HPDE6-E6E7 (cell line): ENCODE measurements around the gene TENT4B.

Experiments
- DNase-seq: peaks from one replicate; pipeline ENCODE4 v3.0.0; 2011; ENCODE audit warnings: missing footprints; ENCODE audit errors: extremely low spot score

The TENT4B gene

GRCh38 chr16:50271148-50272041 lies 118.3 kb downstream of the TENT4B start:
- no peak for DNase-seq

- DNase-seq: no peak
These were observed 119.0 kb downstream of the TENT4B start for GRCh38 chr16:50272111-50272571.

GRCh38 chr16:50272687-50273381 lies 119.7 kb downstream of the TENT4B start:
- DNase-seq: no peak

GRCh38 chr16:50273382-50273690 lies 120.2 kb downstream of the TENT4B start:
- no peak for DNase-seq

- no peak for DNase-seq
These were observed 120.8 kb downstream of the TENT4B start for GRCh38 chr16:50273888-50274325.

- DNase-seq: no peak
These were observed 121.4 kb downstream of the TENT4B start for GRCh38 chr16:50274326-50275097.

- DNase-seq: no peak
These were observed 122.0 kb downstream of the TENT4B start for GRCh38 chr16:50275098-50275415.

- no peak for DNase-seq
These were observed 122.6 kb downstream of the TENT4B start for GRCh38 chr16:50275428-50276325.

- no peak for DNase-seq
These were observed 123.2 kb downstream of the TENT4B start for GRCh38 chr16:50276326-50276640.

GRCh38 chr16:50276801-50277555 lies 123.9 kb downstream of the TENT4B start:
- no peak for DNase-seq

- DNase-seq: no peak
These were observed 125.1 kb downstream of the TENT4B start for GRCh38 chr16:50278251-50278650.

GRCh38 chr16:50279504-50279865 lies 126.4 kb downstream of the TENT4B start:
- DNase-seq: no peak

GRCh38 chr16:50280932-50281331 lies 127.8 kb downstream of the TENT4B start:
- DNase-seq: no peak
